NCI-H1092 (cell line): Measurements from ENCODE around the gene KRTAP20-4.

ENCODE experiments used
- DNase-seq: peaks from one replicate; lab custom pipeline; 2025; lab: John Stamatoyannopoulos, UW

The KRTAP20-4 gene

GRCh38 chr21:30620522-30620921 lies at the start of gene KRTAP20-4:
TSS of gene KRTAP20-4 (plus strand) at chr21:30620627.
- DNase-seq, result no peak

- DNase-seq, result no peak
Measured at GRCh38 chr21:30577766-30578165, 42.7 kb upstream of the KRTAP20-4 start.

- no peak for DNase-seq
Measured at GRCh38 chr21:30579346-30579745, 41.1 kb upstream of the KRTAP20-4 start.

- DNase-seq, result no peak
Measured at GRCh38 chr21:30580132-30580531, 40.3 kb upstream of the KRTAP20-4 start.

- no peak for DNase-seq
Measured at GRCh38 chr21:30582870-30583269, 37.6 kb upstream of the KRTAP20-4 start.

GRCh38 chr21:30590297-30590696 lies 30.1 kb upstream of the KRTAP20-4 start, which contains the start of gene KRTAP22-2:
TSS of gene KRTAP22-2 (minus strand) at chr21:30590397.
- no peak for DNase-seq

- no peak for DNase-seq
Measured at GRCh38 chr21:30592140-30592539, 28.3 kb upstream of the KRTAP20-4 start, which contains the start of gene KRTAP6-3. TSS of gene KRTAP6-3 (plus strand) at chr21:30592440. CDS start at chr21:30592446, 6 bp downstream.

GRCh38 chr21:30598802-30599201 lies 21.6 kb upstream of the KRTAP20-4 start, which contains the start of gene KRTAP6-2:
TSS of gene KRTAP6-2 (minus strand) at chr21:30598902. CDS start at chr21:30598874, 28 bp downstream.
- no peak for DNase-seq

GRCh38 chr21:30600787-30601186 lies 19.6 kb upstream of the KRTAP20-4 start, which contains the start of gene KRTAP22-1:
TSS of gene KRTAP22-1 (plus strand) at chr21:30601087.
- no peak for DNase-seq

GRCh38 chr21:30605968-30606367 lies 14.5 kb upstream of the KRTAP20-4 start:
- no peak for DNase-seq

- no peak for DNase-seq
Measured at GRCh38 chr21:30612132-30612531, 8.3 kb upstream of the KRTAP20-4 start.

- no peak for DNase-seq
Measured at GRCh38 chr21:30613836-30614235, 6.6 kb upstream of the KRTAP20-4 start, which contains the start of gene KRTAP6-1. TSS of gene KRTAP6-1 (minus strand) at chr21:30613930. CDS start at chr21:30613904, 26 bp downstream.

- DNase-seq, result no peak
Measured at GRCh38 chr21:30615199-30615598, 5.2 kb upstream of the KRTAP20-4 start.

GRCh38 chr21:30616125-30616524 lies 4.3 kb upstream of the KRTAP20-4 start, which contains the start of gene KRTAP20-1:
TSS of gene KRTAP20-1 (plus strand) at chr21:30616425. CDS start at chr21:30616455, 30 bp downstream.
- no peak for DNase-seq

- DNase-seq, result no peak
Measured at GRCh38 chr21:30620080-30620479, 347 bp upstream of the KRTAP20-4 start.

GRCh38 chr21:30623362-30623761 lies 2.9 kb downstream of the KRTAP20-4 start:
- no peak for DNase-seq

GRCh38 chr21:30625449-30626165 lies 5.2 kb downstream of the KRTAP20-4 start:
- no peak for DNase-seq

- no peak for DNase-seq
Measured at GRCh38 chr21:30628109-30628508, 7.7 kb downstream of the KRTAP20-4 start.

- no peak for DNase-seq
Measured at GRCh38 chr21:30629200-30629599, 8.8 kb downstream of the KRTAP20-4 start.

- DNase-seq, result no peak
Measured at GRCh38 chr21:30634906-30635305, 14.5 kb downstream of the KRTAP20-4 start, which contains the start of gene KRTAP20-2. TSS of gene KRTAP20-2 (plus strand) at chr21:30635206. CDS start at chr21:30635264, 58 bp downstream.

- no peak for DNase-seq
Measured at GRCh38 chr21:30638686-30639085, 18.3 kb downstream of the KRTAP20-4 start.

- no peak for DNase-seq
Measured at GRCh38 chr21:30642564-30642963, 22.1 kb downstream of the KRTAP20-4 start, which contains the start of gene KRTAP20-3. TSS of gene KRTAP20-3 (plus strand) at chr21:30642864.

GRCh38 chr21:30646904-30647414 lies 26.5 kb downstream of the KRTAP20-4 start:
- no peak for DNase-seq
